HCT116 (cell line): ENCODE measurements around the gene UBQLN1.

Source experiments
- CTCF ChIP-seq, 3 experiments: fragments of 200-600 bp in 1 of 3; sonication (generic) in 1 of 3; IDR thresholded peaks in 2 of 3; conservative IDR thresholded peaks in 1 of 3; 2 replicates each; pipeline ENCODE4 v1.5.1; 2012 to 2017; ENCODE audit warnings: low read depth in 2 of 3, low read length in 2 of 3, antibody characterized with exemption in 1 of 3, borderline replicate concordance in 1 of 3, control low read depth in 1 of 3, mild to moderate bottlenecking in 1 of 3, mixed read lengths in 1 of 3, mixed run types in 1 of 3, moderate library complexity in 1 of 3; ENCODE audit not compliant: insufficient read depth in 1 of 3
- EGR1 ChIP-seq: IDR thresholded peaks from 2 replicates; pipeline ENCODE4 v1.6.1; 2012; ENCODE audit warnings: low read depth
- EZH2 ChIP-seq: fragments of 200-600 bp; sonication (generic); IDR thresholded peaks from 2 replicates; pipeline ENCODE4 v1.6.1; 2017; ENCODE audit warnings: antibody characterized with exemption, mixed run types
- EZH2phosphoT487 ChIP-seq: fragments of 200-600 bp; IDR thresholded peaks from 2 replicates; pipeline ENCODE4 v1.6.1; 2018; ENCODE audit warnings: antibody characterized with exemption, borderline replicate concordance
- MAX ChIP-seq: IDR thresholded peaks from 2 replicates; pipeline ENCODE4 v1.6.1; 2012
- POLR2AphosphoS5 ChIP-seq: IDR thresholded peaks from 2 replicates; pipeline ENCODE4 v1.6.1; 2011; ENCODE audit warnings: mild to moderate bottlenecking, low read depth, low read length, moderate library complexity
- TCF7L2 ChIP-seq: IDR thresholded peaks from 2 replicates; pipeline ENCODE4 v1.7.0; 2011; ENCODE audit warnings: borderline replicate concordance, inconsistent platforms; ENCODE audit not compliant: insufficient read depth, insufficient read length; ENCODE audit errors: extremely low read depth
- YY1 ChIP-seq: IDR thresholded peaks from 2 replicates; pipeline ENCODE4 v1.6.1; 2011; ENCODE audit warnings: low read length, low read depth, moderate library complexity, mild to moderate bottlenecking; ENCODE audit not compliant: insufficient replicate concordance; ENCODE audit errors: extremely low read depth
- ZNF274 ChIP-seq: fragments of 200-500 bp; sonication (Bioruptor generic); IDR thresholded peaks from 2 replicates; pipeline ENCODE4 v1.6.1; 2014; ENCODE audit warnings: mild to moderate bottlenecking, low read depth, low read length, inconsistent platforms

GRCh38 chr9:83617299-83617698 lies 90.5 kb downstream of the UBQLN1 start:
- TF ChIP-seq CTCF (IDR thresholded peaks at IDR 0.05 in 2 of 3, conservative IDR thresholded peaks at IDR 0.05 in 1 of 3; ENCODE audit: borderline replicate concordance in 1 of 3, insufficient read depth in 1 of 3, low read depth in 2 of 3, low read length in 2 of 3) (no peak), POLR2AphosphoS5 (no peak), EZH2phosphoT487 (no peak), TCF7L2 (no peak), ZNF274 (no peak), YY1 (no peak), EGR1 (no peak), EZH2 (no peak), MAX (no peak)
